Mammary epithelial cell (primary cell): ENCODE results near the gene MYLK.

ENCODE experiments used
- EZH2 ChIP-seq: IDR thresholded peaks from 2 replicates; pipeline ENCODE4 v1.6.1; 2012; ENCODE audit warnings: low read length, inconsistent platforms, borderline replicate concordance
- TF ChIP-seq, protein P1 (sequence below), 2 donors: IDR thresholded peaks in 1 of 2; conservative IDR thresholded peaks in 1 of 2; 2 replicates each; pipeline ENCODE4 v1.5.1; 2011 to 2012; ENCODE audit warnings: inconsistent platforms in 2 of 2, low read length in 2 of 2, mild to moderate bottlenecking in 2 of 2, control low read depth in 1 of 2, low read depth in 1 of 2; ENCODE audit not compliant: insufficient read depth in 1 of 2; ENCODE audit errors: extremely low read depth in 1 of 2

DNA sequence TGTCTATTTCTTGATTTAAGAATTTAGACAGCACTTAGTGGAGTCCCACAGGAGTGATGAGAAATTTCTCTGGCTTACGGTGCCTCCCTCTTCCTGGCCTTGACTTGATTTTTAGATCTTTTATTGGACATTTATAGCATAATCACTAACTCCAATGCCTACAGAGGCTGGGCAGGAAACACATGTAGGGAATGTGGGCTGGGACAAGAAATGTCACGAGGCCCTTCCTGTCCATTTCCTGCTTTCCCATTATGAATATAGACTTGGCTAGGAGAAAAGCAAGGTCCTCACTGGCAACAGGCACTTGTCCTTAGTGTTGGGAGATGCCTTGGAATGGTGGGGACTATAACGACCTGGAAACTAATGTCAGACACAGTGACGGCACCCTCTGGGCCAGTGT, 100.3 kb downstream of the MYLK start:
- TF ChIP-seq EZH2 = no peak
- TF ChIP-seq, protein P1, sequence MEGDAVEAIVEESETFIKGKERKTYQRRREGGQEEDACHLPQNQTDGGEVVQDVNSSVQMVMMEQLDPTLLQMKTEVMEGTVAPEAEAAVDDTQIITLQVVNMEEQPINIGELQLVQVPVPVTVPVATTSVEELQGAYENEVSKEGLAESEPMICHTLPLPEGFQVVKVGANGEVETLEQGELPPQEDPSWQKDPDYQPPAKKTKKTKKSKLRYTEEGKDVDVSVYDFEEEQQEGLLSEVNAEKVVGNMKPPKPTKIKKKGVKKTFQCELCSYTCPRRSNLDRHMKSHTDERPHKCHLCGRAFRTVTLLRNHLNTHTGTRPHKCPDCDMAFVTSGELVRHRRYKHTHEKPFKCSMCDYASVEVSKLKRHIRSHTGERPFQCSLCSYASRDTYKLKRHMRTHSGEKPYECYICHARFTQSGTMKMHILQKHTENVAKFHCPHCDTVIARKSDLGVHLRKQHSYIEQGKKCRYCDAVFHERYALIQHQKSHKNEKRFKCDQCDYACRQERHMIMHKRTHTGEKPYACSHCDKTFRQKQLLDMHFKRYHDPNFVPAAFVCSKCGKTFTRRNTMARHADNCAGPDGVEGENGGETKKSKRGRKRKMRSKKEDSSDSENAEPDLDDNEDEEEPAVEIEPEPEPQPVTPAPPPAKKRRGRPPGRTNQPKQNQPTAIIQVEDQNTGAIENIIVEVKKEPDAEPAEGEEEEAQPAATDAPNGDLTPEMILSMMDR (conservative IDR thresholded peaks at IDR 0.05 in 1 of 2, IDR thresholded peaks at IDR 0.05 in 1 of 2; ENCODE audit: extremely low read depth in 1 of 2, insufficient read depth in 1 of 2, low read depth in 1 of 2, low read length in 2 of 2) = no peak
